OCI-LY3 (cell line): ENCODE measurements around the gene LTBP3.

Experiments
- H2AFZ ChIP-seq: fragments of 200-600, 300-600 bp; shearing (Covaris generic); 2 replicates; pipeline ENCODE4 v1.6.0; 2014; ENCODE audit warnings: antibody characterized with exemption, low read depth, low read length
- H3K27ac ChIP-seq: fragments of 200-600, 300-600 bp; sonication (generic); 2 replicates; pipeline ENCODE4 v1.5.1; 2014; ENCODE audit warnings: mild to moderate bottlenecking, low read length, moderate library complexity, mixed read lengths
- H3K27me3 ChIP-seq: fragments of 200-600, 300-600 bp; sonication (generic); 2 replicates; pipeline ENCODE4 v1.6.1; 2014; ENCODE audit warnings: low read depth, low read length, mixed read lengths
- H3K36me3 ChIP-seq: fragments of 200-600, 300-600 bp; sonication (generic); replicated peaks from 2 replicates; pipeline ENCODE3; 2014; ENCODE audit warnings: low read depth, low read length, mixed read lengths
- H3K4me1 ChIP-seq: fragments of 300-600, 200-600 bp; sonication (generic); 2 replicates; pipeline ENCODE4 v1.6.1; 2014; ENCODE audit warnings: low read length, mixed read lengths
- H3K4me2 ChIP-seq: fragments of 200-600, 300-600 bp; sonication (generic); 2 replicates; pipeline ENCODE4 v1.6.1; 2014; ENCODE audit warnings: low read length, mixed read lengths
- H3K4me3 ChIP-seq: fragments of 300-600, 200-600 bp; sonication (generic); 2 replicates; pipeline ENCODE4 v1.5.1; 2014; ENCODE audit warnings: antibody characterized with exemption, mild to moderate bottlenecking, low read length, moderate library complexity
- H3K79me2 ChIP-seq: fragments of 300-600, 200-600 bp; shearing (Covaris generic); 2 replicates; pipeline ENCODE4 v1.6.1; 2014; ENCODE audit warnings: mild to moderate bottlenecking, low read length, mixed read lengths
- H3K9ac ChIP-seq: fragments of 300-600, 200-600 bp; shearing (Covaris generic); 2 replicates; pipeline ENCODE4 v1.6.0; 2014; ENCODE audit warnings: mild to moderate bottlenecking, low read length, moderate library complexity
- H3K9me3 ChIP-seq: fragments of 200-600, 300-600 bp; shearing (Covaris generic); 2 replicates; pipeline ENCODE4 v1.6.1; 2014; ENCODE audit warnings: low read length, mixed read lengths; ENCODE audit not compliant: insufficient read depth
- H4K20me1 ChIP-seq: fragments of 200-600, 300-600 bp; sonication (generic); 2 replicates; pipeline ENCODE4 v1.6.1; 2016; ENCODE audit warnings: low read length, mixed read lengths; ENCODE audit not compliant: insufficient read depth
- CTCF ChIP-seq: fragments of 200-600, 300-600 bp; sonication (generic); IDR thresholded peaks from 2 replicates; pipeline ENCODE4 v1.5.1; 2014; ENCODE audit warnings: antibody characterized with exemption, low read length, low read depth
- EZH2phosphoT487 ChIP-seq: fragments of 200-600 bp; shearing (Covaris generic); IDR thresholded peaks from 2 replicates; pipeline ENCODE4 v1.6.1; 2018; ENCODE audit warnings: antibody characterized with exemption, mixed run types, low read depth

Gene LTBP3

GRCh38 chr11:65556470-65557279 lies 1.5 kb downstream of the LTBP3 start:
- no peak overlapping the region for H3K27ac ChIP-seq
- no peak overlapping the region for H3K9ac ChIP-seq
- H3K79me2 ChIP-seq: no peaks in the 10 kb centered on the region
- no peaks in the 10 kb centered on the region for H3K9me3 ChIP-seq
- peaks cover 13% of the 10 kb centered on the region for H3K4me1 ChIP-seq
- H3K4me2 ChIP-seq: no peak overlapping the region
- no peaks in the 10 kb centered on the region for H3K36me3 ChIP-seq
- H3K27me3 ChIP-seq: peaks cover 9% of the 10 kb centered on the region
- TF ChIP-seq CTCF (no peak), EZH2phosphoT487 (no peak)
- no peak overlapping the region for H2AFZ ChIP-seq
- no peaks in the 10 kb centered on the region for H4K20me1 ChIP-seq
- H3K4me3 ChIP-seq: no peak overlapping the region

- no peak overlapping the region for H3K4me2 ChIP-seq
- no peak for TF ChIP-seq EZH2phosphoT487
- no peak for TF ChIP-seq CTCF
- no peak overlapping the region for H2AFZ ChIP-seq
- H3K9me3 ChIP-seq: no peaks in the 10 kb centered on the region
- H4K20me1 ChIP-seq: no peaks in the 10 kb centered on the region
- H3K4me1 ChIP-seq: peaks cover 16% of the 10 kb centered on the region
- H3K9ac ChIP-seq: no peak overlapping the region
- H3K27me3 ChIP-seq: peaks cover 9% of the 10 kb centered on the region
- no peaks in the 10 kb centered on the region for H3K79me2 ChIP-seq
- no peak overlapping the region for H3K4me3 ChIP-seq
- H3K27ac ChIP-seq: no peak overlapping the region
- no peaks in the 10 kb centered on the region for H3K36me3 ChIP-seq
Measured at GRCh38 chr11:65555693-65556231, 2.4 kb downstream of the LTBP3 start.

- Histone ChIP-seq H3K9ac (no peak overlapping the region), H4K20me1 (no peaks in the 10 kb centered on the region), H3K4me3 (no peak overlapping the region), H3K9me3 (no peaks in the 10 kb centered on the region), H3K4me2 (no peak overlapping the region), H3K27ac (no peak overlapping the region), H3K36me3 (no peaks in the 10 kb centered on the region), H3K4me1 (peaks cover 16% of the 10 kb centered on the region), H3K79me2 (no peaks in the 10 kb centered on the region), H2AFZ (no peak overlapping the region), H3K27me3 (peaks cover 6% of the 10 kb centered on the region; the same call in 1 of the 2 replicates)
- TF ChIP-seq EZH2phosphoT487 (no peak), CTCF (no peak)
Measured at GRCh38 chr11:65554842-65555430, 3.2 kb downstream of the LTBP3 start.

GRCh38 chr11:65554057-65554818 lies 3.9 kb downstream of the LTBP3 start:
- Histone ChIP-seq H4K20me1 (no peaks in the 10 kb centered on the region), H3K27ac (no peak overlapping the region), H3K9me3 (no peaks in the 10 kb centered on the region), H3K4me1 (peaks cover 16% of the 10 kb centered on the region), H3K36me3 (no peaks in the 10 kb centered on the region), H3K4me2 (no peak overlapping the region), H2AFZ (no peak overlapping the region), H3K4me3 (no peak overlapping the region), H3K27me3 (no peaks in the 10 kb centered on the region), H3K9ac (no peak overlapping the region), H3K79me2 (no peaks in the 10 kb centered on the region)
- TF ChIP-seq EZH2phosphoT487 (no peak), CTCF (no peak)
